HCT116 (cell line): ENCODE data around the gene TLN1. TPM values are rescaled to one million over a fixed set of nuclear protein-coding genes. Genes with fewer than 3 reads are reported as not detected.

ENCODE experiments used
- ATAC-seq: fragments of 200-7000 bp; cut with Tn5 transposase; 2 replicates; pipeline ENCODE4 v1.9.1; 2020; ENCODE audit warnings: mild to moderate bottlenecking, moderate library complexity
- BruUV-seq: library from RNA; stranded (reverse); fragments of 400-500 nt; replicated peaks from 2 replicates; lab custom pipeline; 2021; lab: Mats Ljungman, UMichigan
- CTCF ChIA-PET: fragments of 300-600 bp; sonication (Branson Sonifier 250); formaldehyde crosslinking; loops from one replicate; lab custom pipeline; 2021; ENCODE audit warnings: antibody characterized with exemption; lab: Charles Lee
- POLR2A ChIA-PET: fragments of 300-600, 350-600 bp; sonication (Branson Sonifier 250); formaldehyde crosslinking; loops from one replicate; lab custom pipeline; 2021; ENCODE audit warnings: antibody characterized with exemption; lab: Charles Lee
- RAD21 ChIA-PET, 2 experiments: fragments of 300-600 bp; sonication (Branson Sonifier 250); formaldehyde crosslinking; loops; one replicate each; lab custom pipeline; 2023; ENCODE audit warnings: low total read pairs in 2 of 2; ENCODE audit not compliant: uncharacterized antibody in 2 of 2, unreplicated experiment in 2 of 2, low non-redundant PET in 1 of 2; lab: Charles Lee
- DNase-seq: peaks from one replicate; pipeline ENCODE4 v3.0.0-alpha.2; 2010; ENCODE audit warnings: low read depth, low spot score
- H2AFZ ChIP-seq: fragments of 200-600 bp; shearing (Covaris generic), sonication (generic); 2 replicates; pipeline ENCODE4 v1.6.1; 2017; ENCODE audit warnings: low read depth, mixed run types, mixed read lengths, antibody characterized with exemption, low read length; ENCODE audit not compliant: poor library complexity, severe bottlenecking
- H3K27ac ChIP-seq: 2 replicates; pipeline ENCODE4 v1.5.1; 2012; ENCODE audit warnings: low read depth, low read length
- H3K27me3 ChIP-seq: fragments of 200-600 bp; sonication (generic); 2 replicates; pipeline ENCODE4 v1.6.1; 2016; ENCODE audit warnings: mixed run types, low read length, mixed read lengths; ENCODE audit not compliant: insufficient read depth
- H3K36me3 ChIP-seq, 2 experiments: fragments of 200-500 bp in 1 of 2; fragments of 200-600 bp in 1 of 2; sonication (Bioruptor generic) in 1 of 2; sonication (generic) in 1 of 2; 2 replicates each; pipeline versions ENCODE4 v1.5.1 to v1.6.1; 2014 to 2016; ENCODE audit warnings: low read length in 2 of 2, inconsistent platforms in 1 of 2, mixed read lengths in 1 of 2, mixed run types in 1 of 2; ENCODE audit not compliant: insufficient read depth in 2 of 2, control insufficient read depth in 1 of 2
- H3K4me1 ChIP-seq, 2 experiments: fragments of 200-600 bp in 1 of 2; sonication (generic) in 1 of 2; 2 replicates each; pipeline versions ENCODE4 v1.5.1 to v1.6.1; 2012 to 2017; ENCODE audit warnings: low read length in 2 of 2, inconsistent platforms in 1 of 2, mild to moderate bottlenecking in 1 of 2, mixed read lengths in 1 of 2, mixed run types in 1 of 2, moderate library complexity in 1 of 2; ENCODE audit not compliant: insufficient read depth in 2 of 2, control insufficient read depth in 1 of 2
- H3K4me2 ChIP-seq: fragments of 200-600 bp; sonication (generic); 2 replicates; pipeline ENCODE4 v1.6.1; 2017; ENCODE audit warnings: mixed run types, low read length, mixed read lengths
- H3K4me3 ChIP-seq, 2 experiments: fragments of 200-600 bp in 1 of 2; sonication (generic) in 1 of 2; replicated peaks in 1 of 2; 2 replicates each; pipeline ENCODE4 v1.5.1; 2011 to 2016; ENCODE audit warnings: low read length in 2 of 2, control low read depth in 1 of 2, low read depth in 1 of 2, mild to moderate bottlenecking in 1 of 2, mixed read lengths in 1 of 2, mixed run types in 1 of 2
- H3K79me2 ChIP-seq: fragments of 200-600 bp; sonication (generic); 2 replicates; pipeline ENCODE4 v1.6.1; 2017; ENCODE audit warnings: mild to moderate bottlenecking, mixed run types, low read length, moderate library complexity, mixed read lengths; ENCODE audit not compliant: insufficient read depth
- H3K9ac ChIP-seq: fragments of 200-600 bp; sonication (generic); 2 replicates; pipeline ENCODE4 v1.6.1; 2016; ENCODE audit warnings: low read length, mixed read lengths
- H3K9me2 ChIP-seq: fragments of 200-600 bp; sonication (generic), shearing (Covaris generic); 2 replicates; pipeline ENCODE4 v1.6.1; 2017; ENCODE audit warnings: mixed run types, mild to moderate bottlenecking, moderate library complexity; ENCODE audit not compliant: insufficient read depth
- H3K9me3 ChIP-seq, 2 experiments: fragments of 200-500 bp in 1 of 2; fragments of 200-600 bp in 1 of 2; sonication (Bioruptor generic) in 1 of 2; sonication (generic) in 1 of 2; 2 replicates each; pipeline ENCODE4 v1.6.1; 2014 to 2017; ENCODE audit warnings: low read length in 2 of 2, mixed read lengths in 2 of 2, inconsistent platforms in 1 of 2, low read depth in 1 of 2, mild to moderate bottlenecking in 1 of 2, mixed run types in 1 of 2, moderate library complexity in 1 of 2; ENCODE audit not compliant: control insufficient read depth in 1 of 2, insufficient read depth in 1 of 2
- H4K20me1 ChIP-seq: fragments of 200-600 bp; sonication (generic), shearing (Covaris generic); 2 replicates; pipeline ENCODE4 v1.6.1; 2017; ENCODE audit warnings: mixed run types, mild to moderate bottlenecking, moderate library complexity; ENCODE audit not compliant: insufficient read depth
- CEBPB ChIP-seq: IDR thresholded peaks from 2 replicates; pipeline ENCODE4 v1.6.1; 2012; ENCODE audit warnings: low read depth
- EGR1 ChIP-seq: IDR thresholded peaks from 2 replicates; pipeline ENCODE4 v1.6.1; 2012; ENCODE audit warnings: low read depth
- ELF1 ChIP-seq: IDR thresholded peaks from 2 replicates; pipeline ENCODE4 v1.6.1; 2012; ENCODE audit warnings: low read depth, borderline replicate concordance
- EZH2 ChIP-seq: fragments of 200-600 bp; sonication (generic); IDR thresholded peaks from 2 replicates; pipeline ENCODE4 v1.6.1; 2017; ENCODE audit warnings: antibody characterized with exemption, mixed run types
- EZH2phosphoT487 ChIP-seq: fragments of 200-600 bp; IDR thresholded peaks from 2 replicates; pipeline ENCODE4 v1.6.1; 2018; ENCODE audit warnings: antibody characterized with exemption, borderline replicate concordance
- JUND ChIP-seq: IDR thresholded peaks from 2 replicates; pipeline ENCODE4 v1.6.1; 2012
- POLR2AphosphoS5 ChIP-seq: IDR thresholded peaks from 2 replicates; pipeline ENCODE4 v1.6.1; 2011; ENCODE audit warnings: mild to moderate bottlenecking, low read depth, low read length, moderate library complexity
- SIN3A ChIP-seq: IDR thresholded peaks from 2 replicates; pipeline ENCODE4 v1.6.1; 2012; ENCODE audit warnings: low read depth
- SP1 ChIP-seq: IDR thresholded peaks from 2 replicates; pipeline ENCODE4 v1.6.1; 2012; ENCODE audit warnings: low read depth
- SRF ChIP-seq: IDR thresholded peaks from 2 replicates; pipeline ENCODE4 v1.6.1; 2012; ENCODE audit warnings: low read depth
- TCF7L2 ChIP-seq: IDR thresholded peaks from 2 replicates; pipeline ENCODE4 v1.7.0; 2011; ENCODE audit warnings: borderline replicate concordance, inconsistent platforms; ENCODE audit not compliant: insufficient read depth, insufficient read length; ENCODE audit errors: extremely low read depth
- ZFX ChIP-seq: fragments of 450-650 bp; IDR thresholded peaks from 2 replicates; pipeline ENCODE4 v1.6.1; 2017
- intact Hi-C: fragments of 100-400 bp; cut with micrococcal nuclease; formaldehyde crosslinking; loops from 2 replicates; pipeline ENCODE4 v1.10.0; 2022
- total RNA-seq: library from RNA; stranded (reverse); gene quantifications from one replicate; pipeline ENCODE4 v1.2.1, GENCODE V29; 2021; ENCODE audit not compliant: unreplicated experiment
- TF ChIP-seq, protein P1 (sequence below): IDR thresholded peaks from 2 replicates; pipeline ENCODE4 v1.6.1; 2012
- TF ChIP-seq, protein P2 (sequence below): IDR thresholded peaks from 2 replicates; pipeline ENCODE4 v1.6.1; 2012; ENCODE audit warnings: low read depth
- TF ChIP-seq, protein P3 (sequence below): IDR thresholded peaks from 2 replicates; pipeline ENCODE4 v1.6.1; 2011; ENCODE audit warnings: mild to moderate bottlenecking, low read length, moderate library complexity; ENCODE audit not compliant: insufficient replicate concordance; ENCODE audit errors: extremely low read depth

Gene TLN1
- total RNA-seq, 1 experiment from 2014 or later: 144 TPM

DNA sequence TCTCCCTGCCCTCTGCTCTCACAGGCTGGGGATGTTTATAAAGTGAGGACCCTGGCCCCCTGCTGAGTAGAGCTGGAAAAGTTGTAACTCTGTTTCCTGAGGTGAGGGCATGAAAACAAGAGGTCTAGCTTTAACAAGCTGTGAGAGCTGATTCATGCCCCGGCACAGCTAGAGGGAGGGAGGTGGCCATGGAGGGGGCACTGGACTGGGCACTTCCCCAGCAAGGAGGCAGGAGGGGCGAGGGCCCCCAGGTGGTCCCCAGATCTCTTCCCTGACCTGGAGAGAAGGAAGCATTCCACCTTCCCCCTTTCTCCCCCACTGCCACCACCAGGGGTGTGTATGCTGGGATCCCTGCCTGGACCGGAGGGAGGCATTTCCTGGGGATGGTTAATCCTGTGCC is 22.3 kb upstream of the TLN1 start, which contains the start of gene MSMP:
MSMP (minus strand) TSS at position 13 of the 400 bp plus-strand sequence. CDS start 147 bp downstream, outside the sequence.
- H3K79me2 ChIP-seq: peaks cover 32% of the 10 kb centered on the region
- no peak within 1 kb of the TSS for H3K27ac ChIP-seq
- no TSS peak for BruUV-seq
- intact Hi-C loops: no loop called here
- ChIA-PET RAD21 (no interaction called here), CTCF (no interaction called here), POLR2A (interaction anchor here (1.2 kb wide), 1 partner anchor 22 kb away, joined by 4 read pairs; the partner anchor contains the start of genes CREB3 and TLN1)
- H3K4me1 ChIP-seq: peaks cover 13 to 28% of the 10 kb centered on the region in 2 experiments
- no peaks in the 10 kb centered on the region for H3K9me3 ChIP-seq
- peaks cover 18 to 24% of the 10 kb centered on the region in 2 experiments; a peak in 3 of 4 replicates for H3K36me3 ChIP-seq
- no peaks in the 10 kb centered on the region for H3K27me3 ChIP-seq
- H3K9me2 ChIP-seq: no peaks in the 10 kb centered on the region
- no peak within 1 kb of the TSS for H3K4me3 ChIP-seq
- no peak within 1 kb of the TSS for H2AFZ ChIP-seq
- no peak within 1 kb of the TSS for H3K9ac ChIP-seq
- TF ChIP-seq SP1 (no peak), SRF (no peak), POLR2AphosphoS5 (no peak), JUND (no peak), TCF7L2 (no peak), EGR1 (no peak), SIN3A (no peak), CEBPB (no peak), EZH2phosphoT487 (no peak), EZH2 (no peak), ZFX (no peak), ELF1 (no peak)
- TF ChIP-seq, protein P1, sequence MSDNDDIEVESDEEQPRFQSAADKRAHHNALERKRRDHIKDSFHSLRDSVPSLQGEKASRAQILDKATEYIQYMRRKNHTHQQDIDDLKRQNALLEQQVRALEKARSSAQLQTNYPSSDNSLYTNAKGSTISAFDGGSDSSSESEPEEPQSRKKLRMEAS: no peak
- TF ChIP-seq, protein P2, sequence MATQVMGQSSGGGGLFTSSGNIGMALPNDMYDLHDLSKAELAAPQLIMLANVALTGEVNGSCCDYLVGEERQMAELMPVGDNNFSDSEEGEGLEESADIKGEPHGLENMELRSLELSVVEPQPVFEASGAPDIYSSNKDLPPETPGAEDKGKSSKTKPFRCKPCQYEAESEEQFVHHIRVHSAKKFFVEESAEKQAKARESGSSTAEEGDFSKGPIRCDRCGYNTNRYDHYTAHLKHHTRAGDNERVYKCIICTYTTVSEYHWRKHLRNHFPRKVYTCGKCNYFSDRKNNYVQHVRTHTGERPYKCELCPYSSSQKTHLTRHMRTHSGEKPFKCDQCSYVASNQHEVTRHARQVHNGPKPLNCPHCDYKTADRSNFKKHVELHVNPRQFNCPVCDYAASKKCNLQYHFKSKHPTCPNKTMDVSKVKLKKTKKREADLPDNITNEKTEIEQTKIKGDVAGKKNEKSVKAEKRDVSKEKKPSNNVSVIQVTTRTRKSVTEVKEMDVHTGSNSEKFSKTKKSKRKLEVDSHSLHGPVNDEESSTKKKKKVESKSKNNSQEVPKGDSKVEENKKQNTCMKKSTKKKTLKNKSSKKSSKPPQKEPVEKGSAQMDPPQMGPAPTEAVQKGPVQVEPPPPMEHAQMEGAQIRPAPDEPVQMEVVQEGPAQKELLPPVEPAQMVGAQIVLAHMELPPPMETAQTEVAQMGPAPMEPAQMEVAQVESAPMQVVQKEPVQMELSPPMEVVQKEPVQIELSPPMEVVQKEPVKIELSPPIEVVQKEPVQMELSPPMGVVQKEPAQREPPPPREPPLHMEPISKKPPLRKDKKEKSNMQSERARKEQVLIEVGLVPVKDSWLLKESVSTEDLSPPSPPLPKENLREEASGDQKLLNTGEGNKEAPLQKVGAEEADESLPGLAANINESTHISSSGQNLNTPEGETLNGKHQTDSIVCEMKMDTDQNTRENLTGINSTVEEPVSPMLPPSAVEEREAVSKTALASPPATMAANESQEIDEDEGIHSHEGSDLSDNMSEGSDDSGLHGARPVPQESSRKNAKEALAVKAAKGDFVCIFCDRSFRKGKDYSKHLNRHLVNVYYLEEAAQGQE: no peak
- TF ChIP-seq, protein P3, sequence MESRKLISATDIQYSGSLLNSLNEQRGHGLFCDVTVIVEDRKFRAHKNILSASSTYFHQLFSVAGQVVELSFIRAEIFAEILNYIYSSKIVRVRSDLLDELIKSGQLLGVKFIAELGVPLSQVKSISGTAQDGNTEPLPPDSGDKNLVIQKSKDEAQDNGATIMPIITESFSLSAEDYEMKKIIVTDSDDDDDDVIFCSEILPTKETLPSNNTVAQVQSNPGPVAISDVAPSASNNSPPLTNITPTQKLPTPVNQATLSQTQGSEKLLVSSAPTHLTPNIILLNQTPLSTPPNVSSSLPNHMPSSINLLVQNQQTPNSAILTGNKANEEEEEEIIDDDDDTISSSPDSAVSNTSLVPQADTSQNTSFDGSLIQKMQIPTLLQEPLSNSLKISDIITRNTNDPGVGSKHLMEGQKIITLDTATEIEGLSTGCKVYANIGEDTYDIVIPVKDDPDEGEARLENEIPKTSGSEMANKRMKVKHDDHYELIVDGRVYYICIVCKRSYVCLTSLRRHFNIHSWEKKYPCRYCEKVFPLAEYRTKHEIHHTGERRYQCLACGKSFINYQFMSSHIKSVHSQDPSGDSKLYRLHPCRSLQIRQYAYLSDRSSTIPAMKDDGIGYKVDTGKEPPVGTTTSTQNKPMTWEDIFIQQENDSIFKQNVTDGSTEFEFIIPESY: no peak
- ATAC-seq (no peak), DNase-seq (no peak)
- H3K4me2 ChIP-seq: no peak within 1 kb of the TSS
- H4K20me1 ChIP-seq: no peaks in the 10 kb centered on the region
